Measurements from ENCODE around the gene MALRD1. TPM values are rescaled to one million over a fixed set of nuclear protein-coding genes. Genes with fewer than 3 reads are reported as not detected.

The MALRD1 gene
- total RNA-seq, 1 experiment from 2014 or later, result 0.69 TPM

DNA sequence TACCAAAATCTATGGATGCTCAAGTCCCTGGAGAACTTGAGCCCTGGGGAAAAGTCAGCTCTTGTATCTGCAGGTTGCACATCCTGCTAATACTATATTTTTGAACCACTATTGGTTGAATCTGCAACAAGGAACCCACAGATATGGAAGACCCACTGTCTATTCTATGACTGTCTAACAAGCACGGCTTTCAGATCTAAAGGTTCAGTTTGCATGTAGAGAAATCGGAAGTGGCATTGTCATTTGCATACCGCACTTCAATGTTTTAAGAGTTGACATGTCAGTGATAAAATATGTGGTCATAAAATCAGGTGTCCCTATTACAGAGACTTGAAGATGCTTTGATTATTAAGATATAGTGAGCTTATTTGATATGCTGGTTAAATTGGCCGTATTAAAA is 95.6 kb downstream of the MALRD1 start:
- H3K27me3 ChIP-seq (ENCODE audit: control insufficient read depth, insufficient read depth, low read length), result no peaks in the 10 kb centered on the region
- no peak for DNase-seq
- H3K4me3 ChIP-seq (ENCODE audit: insufficient read depth, low read depth, low read length), result no peak overlapping the region
- H3K36me3 ChIP-seq (replicated peaks; ENCODE audit: control insufficient read depth, insufficient read depth, low read length), result no peaks in the 10 kb centered on the region

DNA sequence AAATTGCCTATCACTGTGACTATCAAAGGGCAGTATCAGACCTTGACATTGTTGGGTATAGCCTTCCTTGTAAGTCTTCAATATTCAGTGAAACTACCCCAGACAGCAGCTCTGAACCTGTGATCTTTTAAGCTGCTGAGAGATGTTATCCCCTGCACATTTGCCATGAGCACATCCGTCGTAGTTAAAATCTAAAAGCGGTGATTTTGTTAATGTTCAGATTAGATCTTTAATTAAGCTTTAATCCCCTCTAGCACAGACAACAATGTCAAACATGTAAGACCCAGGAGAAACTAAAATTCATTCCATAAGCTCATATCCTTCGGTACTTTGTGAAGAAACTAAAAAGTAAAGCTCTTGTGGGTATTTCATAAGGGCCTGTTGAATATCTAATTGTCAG is 105.8 kb downstream of the MALRD1 start:
- Histone ChIP-seq H3K36me3 (replicated peaks; ENCODE audit: control insufficient read depth, insufficient read depth, low read length) (no peaks in the 10 kb centered on the region), H3K4me3 (ENCODE audit: insufficient read depth, low read depth, low read length) (no peak overlapping the region), H3K27me3 (ENCODE audit: control insufficient read depth, insufficient read depth, low read length) (no peaks in the 10 kb centered on the region)
- no peak for DNase-seq

DNA sequence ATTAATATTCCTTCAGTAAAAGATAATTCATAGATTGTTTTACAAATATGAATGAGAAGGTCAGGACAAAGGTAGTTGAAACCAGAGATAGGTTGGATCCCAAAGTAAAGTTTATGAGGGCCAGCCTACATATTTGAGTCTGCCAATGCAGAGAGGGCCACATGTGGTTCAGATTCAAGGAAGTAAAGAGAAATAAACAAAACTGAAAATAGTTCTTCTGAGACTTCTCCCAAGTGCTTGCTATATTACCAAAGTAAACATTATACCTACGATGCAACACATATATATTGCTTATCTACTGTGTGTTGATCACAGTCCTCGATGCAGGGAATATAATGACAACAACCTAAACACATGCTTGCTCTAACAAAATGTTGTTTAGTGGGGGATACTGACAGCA is 109.8 kb downstream of the MALRD1 start:
- H3K27me3 ChIP-seq (ENCODE audit: control insufficient read depth, insufficient read depth, low read length), result no peaks in the 10 kb centered on the region
- H3K36me3 ChIP-seq (replicated peaks; ENCODE audit: control insufficient read depth, insufficient read depth, low read length), result no peaks in the 10 kb centered on the region
- no peak overlapping the region for H3K4me3 ChIP-seq (ENCODE audit: insufficient read depth, low read depth, low read length)
- DNase-seq, result no peak

DNA sequence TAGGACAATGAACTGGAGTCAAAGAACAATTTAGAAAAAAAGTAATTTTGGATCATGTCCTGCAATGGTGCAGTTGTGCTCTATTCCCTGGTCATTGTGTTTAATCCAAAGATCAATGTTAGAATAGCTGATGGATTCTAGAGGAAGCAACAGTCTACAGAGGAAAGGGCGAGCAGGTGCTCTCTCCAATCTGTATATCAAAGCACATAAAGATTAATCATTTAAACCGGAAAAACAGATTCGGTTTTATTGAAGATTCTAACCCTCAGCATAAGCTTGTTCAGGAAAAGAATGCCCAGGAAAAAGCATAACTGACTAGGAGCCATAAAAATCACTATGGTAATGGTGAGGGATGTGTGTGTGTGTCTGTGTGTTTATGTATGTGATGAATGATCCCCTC is 110.3 kb downstream of the MALRD1 start:
- Histone ChIP-seq H3K27me3 (ENCODE audit: control insufficient read depth, insufficient read depth, low read length) (no peaks in the 10 kb centered on the region), H3K4me3 (ENCODE audit: insufficient read depth, low read depth, low read length) (no peak overlapping the region), H3K36me3 (replicated peaks; ENCODE audit: control insufficient read depth, insufficient read depth, low read length) (no peaks in the 10 kb centered on the region)
- DNase-seq, result no peak

DNA sequence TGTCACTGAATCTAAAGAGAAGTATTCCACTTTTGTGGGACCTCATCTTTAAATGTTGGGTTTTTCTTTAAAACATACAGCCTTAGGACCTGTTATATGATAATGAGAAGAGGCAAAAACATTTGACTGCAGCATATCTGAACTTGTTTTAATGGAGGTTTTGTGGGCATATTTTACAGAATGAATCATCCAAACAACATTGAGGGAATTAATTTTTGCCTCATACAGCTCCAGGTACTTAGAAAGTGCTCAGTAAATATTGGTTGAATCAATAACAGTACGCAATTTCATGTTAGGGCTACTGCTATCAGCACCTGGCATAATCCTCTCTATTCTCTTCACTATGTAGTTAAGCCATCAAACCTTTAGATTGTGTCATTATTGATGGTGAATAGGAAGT is 115.9 kb downstream of the MALRD1 start:
- Histone ChIP-seq H3K36me3 (replicated peaks; ENCODE audit: control insufficient read depth, insufficient read depth, low read length) (no peaks in the 10 kb centered on the region), H3K4me3 (ENCODE audit: insufficient read depth, low read depth, low read length) (no peak overlapping the region), H3K27me3 (ENCODE audit: control insufficient read depth, insufficient read depth, low read length) (no peaks in the 10 kb centered on the region)
- DNase-seq, result no peak

DNA sequence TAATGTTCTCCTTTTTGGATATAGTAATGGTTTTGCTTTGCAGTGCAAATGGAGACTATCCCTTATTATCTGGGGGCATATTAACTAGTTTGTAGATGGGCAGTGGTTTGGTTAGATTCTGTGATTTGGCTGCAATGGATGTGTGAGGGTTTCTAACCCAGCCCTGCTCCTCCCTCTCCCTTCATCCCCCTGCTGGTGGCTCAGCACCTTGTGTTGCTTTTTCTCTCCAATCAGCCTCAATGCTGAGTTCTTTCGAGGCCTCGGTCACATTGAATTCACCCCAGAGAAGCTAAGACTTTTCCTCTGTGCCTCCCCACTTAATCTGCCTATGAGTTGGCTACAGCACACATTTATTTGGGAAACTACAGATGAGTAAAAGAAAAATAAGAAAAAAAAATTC is 120.0 kb downstream of the MALRD1 start:
- DNase-seq, result peak; percentile 8
- Histone ChIP-seq H3K4me3 (ENCODE audit: insufficient read depth, low read depth, low read length) (no peak overlapping the region), H3K27me3 (ENCODE audit: control insufficient read depth, insufficient read depth, low read length) (no peaks in the 10 kb centered on the region), H3K36me3 (replicated peaks; ENCODE audit: control insufficient read depth, insufficient read depth, low read length) (no peaks in the 10 kb centered on the region)

DNA sequence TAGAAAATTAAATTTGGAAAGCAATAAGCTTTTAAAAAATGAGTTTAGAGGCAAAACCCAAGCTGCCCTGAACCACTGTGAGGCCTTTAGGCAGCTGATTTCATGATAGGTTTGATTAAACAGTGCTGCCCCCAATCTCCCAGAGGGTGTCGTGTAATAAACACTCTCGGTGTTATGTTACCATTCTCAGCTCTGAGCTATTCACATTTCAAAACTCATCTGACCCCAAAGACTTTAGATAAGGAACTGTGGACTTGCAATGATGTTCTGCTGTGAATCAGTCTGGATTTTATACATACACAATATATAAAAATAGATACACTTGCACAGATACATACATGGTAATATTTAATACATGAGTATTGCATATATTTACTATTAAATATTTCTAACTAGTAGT is 120.4 kb downstream of the MALRD1 start:
- H3K4me3 ChIP-seq (ENCODE audit: insufficient read depth, low read depth, low read length), result no peak overlapping the region

DNA sequence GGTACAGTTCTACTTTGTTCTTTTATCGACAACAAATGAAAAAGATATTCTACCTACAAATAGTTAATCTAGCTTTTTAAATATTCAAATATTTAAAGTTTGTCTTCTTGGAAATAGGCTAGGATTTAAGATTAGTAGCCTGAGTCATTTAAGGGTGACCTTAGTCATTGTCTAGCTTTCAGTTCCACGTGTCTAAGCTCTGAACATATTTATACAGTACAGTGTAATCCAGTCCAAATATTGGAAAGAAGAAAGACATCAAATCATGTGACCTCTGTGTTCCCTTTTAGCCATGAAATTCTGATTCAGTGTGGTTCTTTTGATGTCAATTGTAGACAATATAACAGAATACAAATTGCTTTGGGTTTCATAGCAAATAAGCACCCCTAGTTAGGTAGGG is 121.1 kb downstream of the MALRD1 start:
- Histone ChIP-seq H3K27me3 (ENCODE audit: control insufficient read depth, insufficient read depth, low read length) (no peaks in the 10 kb centered on the region), H3K4me3 (ENCODE audit: insufficient read depth, low read depth, low read length) (no peak overlapping the region), H3K36me3 (replicated peaks; ENCODE audit: control insufficient read depth, insufficient read depth, low read length) (no peaks in the 10 kb centered on the region)
- no peak for DNase-seq

More for the DNA sequence above, 120.4 kb downstream of the MALRD1 start:
- no peak for DNase-seq
- H3K36me3 ChIP-seq (replicated peaks; ENCODE audit: control insufficient read depth, insufficient read depth, low read length), result no peaks in the 10 kb centered on the region
- H3K27me3 ChIP-seq (ENCODE audit: control insufficient read depth, insufficient read depth, low read length), result no peaks in the 10 kb centered on the region

DNA sequence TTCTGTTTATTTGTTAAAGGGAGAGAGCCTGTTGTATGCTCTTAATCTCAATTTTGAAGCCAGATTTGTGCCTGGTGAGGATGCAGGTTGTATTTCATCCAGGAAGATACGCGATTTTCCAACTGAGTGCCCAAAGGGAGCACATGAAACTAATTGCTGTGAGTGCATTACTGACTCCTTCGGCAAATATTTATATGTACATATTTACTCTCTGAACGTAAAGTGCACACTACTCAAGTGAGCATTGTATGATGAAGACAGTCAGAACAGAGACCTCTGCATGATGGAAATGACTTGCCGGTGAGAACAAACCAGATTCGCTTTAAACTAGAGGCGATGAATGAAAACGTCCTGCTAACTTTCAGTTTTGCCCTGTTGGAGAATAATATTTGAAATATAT is 130.1 kb downstream of the MALRD1 start:
- Histone ChIP-seq H3K27me3 (ENCODE audit: control insufficient read depth, insufficient read depth, low read length) (no peaks in the 10 kb centered on the region), H3K36me3 (replicated peaks; ENCODE audit: control insufficient read depth, insufficient read depth, low read length) (no peaks in the 10 kb centered on the region), H3K4me3 (ENCODE audit: insufficient read depth, low read depth, low read length) (no peak overlapping the region)
- DNase-seq, result no peak

DNA sequence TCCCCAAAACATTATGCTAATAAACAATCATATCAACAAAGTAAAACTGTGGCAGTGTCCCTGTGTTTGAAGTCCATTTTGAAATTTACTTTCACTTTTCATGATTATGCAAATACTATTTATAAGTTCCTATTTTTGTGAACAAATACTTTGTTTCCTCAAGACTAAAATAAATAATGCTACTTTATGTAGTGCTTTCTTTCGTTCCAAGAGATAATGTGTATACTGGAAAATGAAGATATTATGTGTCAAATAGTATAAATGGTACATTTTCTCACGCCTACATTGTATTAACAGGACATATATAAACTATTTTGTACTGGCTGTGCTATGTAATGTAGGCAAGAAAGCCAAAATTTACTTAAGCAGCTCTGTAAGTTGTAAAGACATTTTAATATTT is 136.3 kb downstream of the MALRD1 start:
- no peak overlapping the region for H3K4me3 ChIP-seq (ENCODE audit: insufficient read depth, low read depth, low read length)

DNA sequence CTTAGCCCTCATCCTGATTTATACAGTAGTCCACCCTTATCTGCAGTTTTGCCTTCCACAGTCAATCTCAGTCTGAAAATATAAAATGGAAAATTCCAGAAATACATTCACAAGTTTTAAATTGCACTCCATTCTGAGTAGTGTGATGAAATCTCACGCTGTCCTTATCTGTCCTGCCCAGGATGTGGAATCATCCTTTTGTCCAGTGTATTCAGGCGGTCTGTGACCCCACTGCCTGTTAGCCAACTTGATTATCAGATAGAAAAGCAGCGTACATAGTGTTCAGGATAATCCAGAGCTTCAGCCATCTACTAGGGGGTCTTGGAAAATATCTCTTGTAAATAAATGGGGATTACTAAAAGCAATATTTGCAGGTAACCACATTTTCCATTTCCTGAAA is 146.3 kb downstream of the MALRD1 start:
- Histone ChIP-seq H3K36me3 (replicated peaks; ENCODE audit: control insufficient read depth, insufficient read depth, low read length) (no peaks in the 10 kb centered on the region), H3K4me3 (ENCODE audit: insufficient read depth, low read depth, low read length) (no peak overlapping the region), H3K27me3 (ENCODE audit: control insufficient read depth, insufficient read depth, low read length) (no peaks in the 10 kb centered on the region)
- DNase-seq, result no peak

More for the DNA sequence above, 136.3 kb downstream of the MALRD1 start:
- no peak for DNase-seq
- no peaks in the 10 kb centered on the region for H3K36me3 ChIP-seq (replicated peaks; ENCODE audit: control insufficient read depth, insufficient read depth, low read length)
- no peaks in the 10 kb centered on the region for H3K27me3 ChIP-seq (ENCODE audit: control insufficient read depth, insufficient read depth, low read length)

DNA sequence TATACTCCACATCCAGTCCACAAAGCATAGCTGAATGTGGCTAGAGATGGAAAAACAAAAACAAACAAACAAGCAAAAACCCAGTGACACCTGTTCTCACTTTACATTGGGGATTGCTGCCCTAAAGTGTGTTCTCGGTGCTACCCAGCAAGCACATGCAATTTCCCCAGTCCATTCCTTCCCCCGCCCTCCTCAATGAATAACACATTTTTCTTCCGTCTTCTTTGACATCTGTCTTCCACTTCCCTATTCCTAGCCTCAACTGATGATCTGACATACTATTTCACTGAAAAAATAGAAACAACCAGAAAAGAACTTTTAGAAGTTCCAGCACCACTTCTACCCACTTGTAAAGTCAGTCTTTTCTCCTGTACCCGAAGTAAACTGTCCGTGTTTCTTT is 147.1 kb downstream of the MALRD1 start:
- DNase-seq, result no peak
- H3K4me3 ChIP-seq (ENCODE audit: insufficient read depth, low read depth, low read length), result no peak overlapping the region
- H3K27me3 ChIP-seq (ENCODE audit: control insufficient read depth, insufficient read depth, low read length), result no peaks in the 10 kb centered on the region
- H3K36me3 ChIP-seq (replicated peaks; ENCODE audit: control insufficient read depth, insufficient read depth, low read length), result no peaks in the 10 kb centered on the region

DNA sequence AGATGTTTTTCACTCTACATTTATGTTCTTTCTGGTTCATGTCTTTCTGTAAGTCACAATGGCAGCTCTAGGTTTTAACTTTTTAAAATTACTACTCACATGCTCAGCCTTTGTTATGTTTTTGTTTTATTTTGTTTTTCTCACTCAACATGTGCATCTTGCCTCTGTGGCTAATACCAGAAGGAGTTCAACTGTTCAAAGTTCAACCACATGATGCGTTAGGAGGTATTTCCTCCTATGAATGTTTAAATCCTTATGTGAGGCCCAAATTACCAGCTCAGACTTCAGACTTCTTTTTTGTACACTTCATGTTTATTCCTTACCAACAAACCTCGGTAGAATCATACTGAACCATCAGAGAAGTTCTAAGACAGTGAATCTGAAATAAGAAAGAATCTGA is 151.6 kb downstream of the MALRD1 start:
- no peak for DNase-seq
- no peaks in the 10 kb centered on the region for H3K27me3 ChIP-seq (ENCODE audit: control insufficient read depth, insufficient read depth, low read length)
- no peak overlapping the region for H3K4me3 ChIP-seq (ENCODE audit: insufficient read depth, low read depth, low read length)
- H3K36me3 ChIP-seq (replicated peaks; ENCODE audit: control insufficient read depth, insufficient read depth, low read length), result no peaks in the 10 kb centered on the region

DNA sequence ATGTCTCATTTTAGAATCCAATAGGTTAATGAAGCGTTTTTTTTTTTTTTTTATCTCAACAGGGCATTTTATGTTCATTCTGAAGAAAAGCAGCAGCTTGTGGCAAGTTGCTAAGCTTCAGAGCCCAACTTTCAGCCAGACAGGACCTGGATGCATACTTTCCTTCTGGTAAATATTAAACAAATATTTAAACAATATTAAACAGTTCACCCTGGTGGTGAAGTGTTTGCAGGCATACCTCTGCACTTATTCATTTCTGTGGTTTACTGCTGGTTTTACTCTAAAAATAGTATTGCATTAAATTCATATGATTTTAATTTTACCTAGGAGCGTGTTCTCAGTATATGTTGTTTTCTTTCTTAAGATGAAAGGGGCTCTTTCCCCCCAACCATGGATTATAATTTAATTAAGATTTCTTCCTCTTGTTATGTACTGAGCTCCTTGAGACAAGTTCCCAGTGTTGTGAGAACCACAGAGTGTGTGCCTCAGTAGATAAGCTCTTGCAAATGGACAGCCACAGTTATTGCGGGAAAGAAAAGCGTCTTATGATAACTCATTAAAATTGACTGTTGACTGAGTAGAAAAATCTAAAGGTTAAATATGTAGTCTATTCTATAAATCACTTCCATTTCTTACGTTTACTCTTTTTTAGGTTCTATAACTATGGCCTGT is 155.8 kb downstream of the MALRD1 start:
- no peaks in the 10 kb centered on the region for H3K27me3 ChIP-seq (ENCODE audit: control insufficient read depth, insufficient read depth, low read length)
- DNase-seq, result no peak
- H3K4me3 ChIP-seq (ENCODE audit: insufficient read depth, low read depth, low read length), result no peak overlapping the region
- H3K36me3 ChIP-seq (replicated peaks; ENCODE audit: control insufficient read depth, insufficient read depth, low read length), result no peaks in the 10 kb centered on the region

DNA sequence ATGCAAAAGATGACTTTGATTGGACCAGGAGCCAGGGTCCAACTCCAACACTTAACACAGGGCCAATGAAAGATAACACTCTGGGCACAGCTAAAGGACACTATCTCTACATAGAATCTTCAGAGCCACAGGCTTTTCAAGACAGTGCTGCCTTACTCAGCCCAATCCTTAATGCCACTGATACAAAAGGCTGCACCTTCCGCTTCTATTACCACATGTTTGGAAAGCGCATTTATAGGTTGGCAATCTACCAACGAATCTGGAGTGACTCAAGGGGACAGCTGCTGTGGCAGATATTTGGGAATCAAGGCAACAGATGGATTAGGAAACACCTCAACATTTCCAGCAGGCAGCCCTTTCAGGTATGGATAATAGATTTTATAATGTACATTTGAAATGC is 160.7 kb downstream of the MALRD1 start:
- H3K36me3 ChIP-seq (replicated peaks; ENCODE audit: control insufficient read depth, insufficient read depth, low read length), result no peaks in the 10 kb centered on the region
- H3K4me3 ChIP-seq (ENCODE audit: insufficient read depth, low read depth, low read length), result no peak overlapping the region
- no peaks in the 10 kb centered on the region for H3K27me3 ChIP-seq (ENCODE audit: control insufficient read depth, insufficient read depth, low read length)
- DNase-seq, result no peak

DNA sequence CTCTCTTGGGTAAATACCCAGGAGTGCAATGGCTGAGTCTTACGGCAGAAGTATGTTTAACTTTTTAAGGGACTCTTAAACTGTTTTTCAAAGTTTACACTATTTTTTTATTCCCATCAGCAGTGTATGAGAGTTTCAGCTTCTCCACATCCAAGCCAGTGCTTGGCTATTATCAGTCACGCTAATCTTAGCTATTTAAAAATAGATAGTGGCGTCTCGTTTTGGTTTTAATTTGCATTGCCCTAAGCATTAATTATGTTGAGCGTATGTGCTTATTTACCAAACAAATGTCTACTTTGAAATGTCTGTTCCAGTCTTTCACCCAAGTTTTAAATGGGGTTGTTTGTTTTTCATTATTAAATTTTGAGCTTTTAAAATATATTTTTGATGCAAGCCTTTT is 164.0 kb downstream of the MALRD1 start:
- DNase-seq, result no peak
- no peaks in the 10 kb centered on the region for H3K27me3 ChIP-seq (ENCODE audit: control insufficient read depth, insufficient read depth, low read length)
- no peak overlapping the region for H3K4me3 ChIP-seq (ENCODE audit: insufficient read depth, low read depth, low read length)
- H3K36me3 ChIP-seq (replicated peaks; ENCODE audit: control insufficient read depth, insufficient read depth, low read length), result no peaks in the 10 kb centered on the region
